Measurements from ENCODE around the gene MPO.

MPO gene

DNA sequence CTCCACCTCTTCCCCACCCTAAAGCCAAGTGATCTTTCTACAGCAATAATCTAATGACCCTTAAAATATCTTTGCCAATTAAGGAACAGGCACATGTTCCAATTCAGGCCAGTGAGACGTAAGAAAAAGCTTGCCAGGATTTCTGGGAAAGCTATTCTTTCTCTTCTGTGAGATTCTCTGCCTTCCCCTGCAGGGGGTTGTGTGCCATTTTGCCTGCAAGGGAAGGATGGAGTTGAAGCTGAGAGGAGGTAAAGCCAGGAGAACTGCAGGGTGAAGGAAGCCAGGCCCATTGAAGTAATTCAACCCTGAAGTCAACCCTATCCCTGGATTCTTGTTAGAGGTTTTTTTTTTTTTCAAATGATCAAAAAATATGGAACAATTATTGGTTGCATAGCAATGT is 51.4 kb downstream of the MPO start:
- DNase-seq: no peak

DNA sequence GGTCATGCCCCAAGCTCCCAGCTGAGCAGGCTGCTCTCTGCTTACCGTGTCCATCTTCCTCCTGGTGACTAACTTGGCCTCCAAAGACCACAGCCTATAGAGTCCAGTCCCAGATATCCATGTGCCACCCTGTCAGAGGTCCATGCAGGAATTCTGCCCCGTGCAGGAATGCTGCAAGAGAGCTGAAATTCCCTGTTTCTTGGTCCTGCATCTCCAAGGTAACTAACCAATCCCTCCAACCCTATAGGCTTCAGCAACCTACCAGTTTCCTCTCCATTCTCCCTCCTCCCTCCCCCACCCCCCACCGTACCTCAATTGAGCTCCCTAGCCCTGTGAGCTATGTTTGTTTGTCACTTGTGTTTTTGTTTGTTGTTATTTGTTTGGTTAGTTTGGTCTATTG is 52.1 kb downstream of the MPO start:
- DNase-seq: no peak

DNA sequence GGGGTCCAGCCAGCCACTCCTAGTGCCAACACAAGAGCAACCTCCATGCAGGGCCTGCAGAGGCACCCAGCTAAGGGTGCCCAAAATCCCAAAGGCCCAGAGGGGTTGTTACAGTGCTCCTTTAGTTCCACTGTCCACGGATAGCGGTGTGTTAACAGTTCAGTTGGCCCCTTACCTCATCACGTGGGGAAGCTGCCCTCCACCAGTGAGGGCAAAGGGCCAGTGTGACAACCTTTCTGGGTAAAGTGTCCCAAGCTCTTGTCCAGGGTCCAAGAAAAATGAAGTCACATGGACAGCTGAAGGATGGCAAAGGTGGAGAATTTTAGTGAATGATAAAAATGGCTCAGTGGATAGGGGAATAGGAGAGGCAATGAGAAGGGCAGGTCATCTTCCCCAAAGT is 53.0 kb downstream of the MPO start:
- no peak for DNase-seq

DNA sequence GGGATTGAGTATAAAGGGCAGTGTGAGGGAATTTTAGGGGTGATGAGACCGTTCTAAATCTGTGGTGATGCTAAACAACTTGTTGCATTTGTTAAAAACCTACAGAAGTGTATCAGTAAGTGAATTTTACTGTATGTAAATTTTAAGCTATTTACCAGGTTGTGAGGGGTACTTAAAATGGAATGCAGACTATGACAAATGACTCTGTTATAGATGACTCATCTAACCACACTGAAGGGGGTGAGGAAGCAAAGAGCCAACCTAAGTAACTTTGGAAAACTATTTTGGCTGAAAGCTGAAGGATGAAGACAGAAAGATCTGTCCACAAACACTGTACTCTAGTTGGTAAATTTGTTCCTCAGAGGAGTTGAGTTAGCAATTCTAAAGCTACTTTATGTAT is 56.4 kb downstream of the MPO start:
- DNase-seq: no peak
